ENCODE results near the gene PAX8. TPM values are rescaled to one million over a fixed set of nuclear protein-coding genes. Genes with fewer than 3 reads are reported as not detected.

Gene PAX8
- total and polyA plus RNA-seq, 2 donors (not counting 1 experiment from before 2014, with no cell fraction given): 0.45 to 0.64 TPM

DNA sequence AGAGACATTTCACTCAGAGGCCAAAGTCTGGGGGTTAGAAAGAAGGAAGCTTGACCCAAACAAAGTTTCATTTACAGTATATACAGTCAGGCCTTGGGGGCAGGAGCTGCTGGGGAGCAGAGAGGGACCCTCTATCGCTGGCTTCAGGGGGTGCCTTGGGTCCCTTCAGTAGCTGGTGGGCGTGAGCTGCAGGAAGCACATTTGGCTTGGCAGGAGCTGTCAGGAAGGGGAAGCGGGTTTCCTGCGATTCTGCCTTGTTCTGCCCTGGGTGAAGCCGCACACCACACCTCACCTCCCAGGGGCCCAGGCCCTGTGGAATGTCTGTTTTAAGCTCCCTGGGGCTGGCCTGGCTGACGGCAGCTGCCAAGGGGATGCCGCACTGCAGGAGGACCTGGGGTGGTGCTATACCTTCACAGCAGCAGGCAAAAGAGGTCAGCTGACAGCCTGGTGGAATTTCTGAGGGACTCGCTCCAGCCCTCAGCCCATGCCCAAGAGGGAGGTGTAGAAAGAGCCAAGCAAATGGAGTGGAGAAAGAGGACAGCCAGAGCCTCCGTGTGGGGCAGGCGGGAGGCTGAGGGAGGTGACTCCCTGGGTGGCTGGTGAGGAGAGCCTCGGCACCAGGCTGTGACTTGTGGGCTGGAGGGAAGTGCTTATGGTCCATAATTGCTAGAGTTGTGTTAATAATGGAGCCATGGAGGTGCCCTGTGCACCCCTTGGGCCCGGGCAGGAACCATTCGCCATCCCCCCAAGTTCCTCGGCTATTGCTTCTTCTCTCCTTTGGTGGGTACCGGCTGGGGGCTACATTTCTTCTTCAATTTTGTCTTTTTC is 61.1 kb downstream of the PAX8 start:
- peak overlapping the region; percentile 35 for H2AFZ ChIP-seq (ENCODE audit: insufficient read depth, low read depth, low read length, poor library complexity, severe bottlenecking)
- 41% methylated on average over 12 of the region's 15 CpGs for WGBS (ENCODE audit: insufficient coverage)
- ATAC-seq (ENCODE audit: low read depth): no peak
- Mint-ChIP-seq H3K27ac (no peak overlapping the region), H3K4me1 (peaks cover 15% of the 10 kb centered on the region), H3K9me3 (ENCODE audit: insufficient read depth) (no peaks in the 10 kb centered on the region), H3K4me3 (no peak overlapping the region), H3K27me3 (peaks cover 15% of the 10 kb centered on the region)
- POLR2A ChIA-PET: no interaction called here
- DNase-seq: no peak
- no peaks in the 10 kb centered on the region for H3K9me3 ChIP-seq (ENCODE audit: control extremely low read depth in 1 of 3, control insufficient read depth in 2 of 3, insufficient read depth in 1 of 3, low read length in 2 of 3)
- no peaks in the 10 kb centered on the region for H3K79me2 ChIP-seq (ENCODE audit: control insufficient read depth, insufficient read depth, low read length)
- peaks cover 0 to 19% (median 5%) of the 10 kb centered on the region in 4 experiments for H3K27me3 ChIP-seq (replicated peaks in 1 of 4; ENCODE audit: control extremely low read depth in 1 of 4, control insufficient read depth in 3 of 4, insufficient read depth in 4 of 4, low read length in 3 of 4)
- H3K4me2 ChIP-seq (replicated peaks; ENCODE audit: low read depth, low read length, poor library complexity, severe bottlenecking): peak overlapping the region; percentile 36
- H3K4me1 ChIP-seq (ENCODE audit: control insufficient read depth in 2 of 2, insufficient read depth in 2 of 2, low read length in 2 of 2): peaks cover 10 to 12% of the 10 kb centered on the region in 2 donors
- intact Hi-C loops (cut with micrococcal nuclease): no loop called here
- H3K27ac ChIP-seq (ENCODE audit: low read length in 2 of 2): no peak overlapping the region
- no peaks in the 10 kb centered on the region for H4K20me1 ChIP-seq (ENCODE audit: control insufficient read depth, insufficient read depth, low read length, poor library complexity, severe bottlenecking)
- no peak for TF ChIP-seq EZH2 (IDR thresholded peaks at IDR 0.05; ENCODE audit: borderline replicate concordance, insufficient read depth, low read depth, low read length, poor library complexity, severe bottlenecking)
- TF ChIP-seq, protein P1, sequence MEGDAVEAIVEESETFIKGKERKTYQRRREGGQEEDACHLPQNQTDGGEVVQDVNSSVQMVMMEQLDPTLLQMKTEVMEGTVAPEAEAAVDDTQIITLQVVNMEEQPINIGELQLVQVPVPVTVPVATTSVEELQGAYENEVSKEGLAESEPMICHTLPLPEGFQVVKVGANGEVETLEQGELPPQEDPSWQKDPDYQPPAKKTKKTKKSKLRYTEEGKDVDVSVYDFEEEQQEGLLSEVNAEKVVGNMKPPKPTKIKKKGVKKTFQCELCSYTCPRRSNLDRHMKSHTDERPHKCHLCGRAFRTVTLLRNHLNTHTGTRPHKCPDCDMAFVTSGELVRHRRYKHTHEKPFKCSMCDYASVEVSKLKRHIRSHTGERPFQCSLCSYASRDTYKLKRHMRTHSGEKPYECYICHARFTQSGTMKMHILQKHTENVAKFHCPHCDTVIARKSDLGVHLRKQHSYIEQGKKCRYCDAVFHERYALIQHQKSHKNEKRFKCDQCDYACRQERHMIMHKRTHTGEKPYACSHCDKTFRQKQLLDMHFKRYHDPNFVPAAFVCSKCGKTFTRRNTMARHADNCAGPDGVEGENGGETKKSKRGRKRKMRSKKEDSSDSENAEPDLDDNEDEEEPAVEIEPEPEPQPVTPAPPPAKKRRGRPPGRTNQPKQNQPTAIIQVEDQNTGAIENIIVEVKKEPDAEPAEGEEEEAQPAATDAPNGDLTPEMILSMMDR (IDR thresholded peaks at IDR 0.05): no peak
- H3K9ac ChIP-seq (ENCODE audit: low read length): no peak overlapping the region
- H3K36me3 ChIP-seq (replicated peaks in 1 of 2; ENCODE audit: control extremely low read depth in 1 of 2, control insufficient read depth in 1 of 2, extremely low read depth in 1 of 2, insufficient read depth in 2 of 2, low read length in 1 of 2): no peaks in the 10 kb centered on the region
- CTCF ChIA-PET: interaction anchor here (0.7 to 2.1 kb wide), 3 partner anchors 13 to 80 kb away, joined by 3 to 10 read pairs (median 6); no protein-coding TSS in a partner anchor
- no peak overlapping the region for H3K4me3 ChIP-seq (ENCODE audit: control extremely low read depth in 1 of 5, extremely low read depth in 1 of 5, insufficient read depth in 1 of 5, low read depth in 2 of 5, low read length in 4 of 5)

DNA sequence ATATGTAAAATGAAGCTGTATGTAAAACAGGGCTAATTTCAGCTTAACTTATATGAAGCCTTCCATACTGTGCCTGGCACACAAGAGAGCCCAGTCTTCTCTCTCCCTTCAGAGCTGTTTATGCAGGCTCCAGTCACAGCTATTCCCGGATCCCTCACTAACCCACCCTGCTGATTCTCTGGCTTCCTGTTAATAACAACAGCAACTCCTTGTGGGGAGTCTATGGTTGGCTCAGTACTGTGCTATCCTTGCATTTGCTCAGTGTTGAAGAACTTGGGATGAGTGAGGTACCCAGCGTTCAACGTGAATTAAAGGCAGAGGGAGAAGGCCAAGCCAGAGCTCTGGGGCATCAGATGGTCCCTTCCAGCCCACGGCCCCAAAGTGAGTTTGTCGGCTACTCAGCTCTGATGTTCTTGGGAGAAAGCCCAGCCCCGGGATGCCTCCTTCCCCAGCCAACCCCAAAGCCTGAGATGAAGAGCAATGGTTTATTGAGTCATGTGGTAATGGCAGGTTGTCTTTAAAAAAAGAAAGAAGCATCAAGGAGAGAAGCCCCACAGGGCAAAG is 61.7 kb downstream of the PAX8 start:
- ChIA-PET POLR2A (interaction anchor here (0.7 kb wide), 1 partner anchor 25 kb away, joined by 4 read pairs; no protein-coding TSS in a partner anchor), CTCF (interaction anchor here (0.9 to 2.1 kb wide), 4 partner anchors 13 to 80 kb away, joined by 3 to 10 read pairs (median 5); no protein-coding TSS in a partner anchor)
- H3K4me3 ChIP-seq (ENCODE audit: control extremely low read depth in 1 of 5, extremely low read depth in 1 of 5, insufficient read depth in 1 of 5, low read depth in 2 of 5, low read length in 4 of 5): no peak overlapping the region
- H3K9me3 ChIP-seq (ENCODE audit: control extremely low read depth in 1 of 3, control insufficient read depth in 2 of 3, insufficient read depth in 1 of 3, low read length in 2 of 3): no peaks in the 10 kb centered on the region
- H3K4me1 ChIP-seq (ENCODE audit: control insufficient read depth in 2 of 2, insufficient read depth in 2 of 2, low read length in 2 of 2): peaks cover 10 to 12% of the 10 kb centered on the region in 2 donors
- ATAC-seq (ENCODE audit: low read depth) (no peak), DNase-seq (no peak)
- no peak overlapping the region for H3K27ac ChIP-seq (ENCODE audit: low read length in 2 of 2)
- WGBS (ENCODE audit: insufficient coverage): 68% methylated on average over 3 of the region's 6 CpGs
- no peak for TF ChIP-seq EZH2 (IDR thresholded peaks at IDR 0.05; ENCODE audit: borderline replicate concordance, insufficient read depth, low read depth, low read length, poor library complexity, severe bottlenecking)
- TF ChIP-seq, protein P1 (IDR thresholded peaks at IDR 0.05): no peak
- no peak overlapping the region for H3K4me2 ChIP-seq (replicated peaks; ENCODE audit: low read depth, low read length, poor library complexity, severe bottlenecking)
- intact Hi-C loops (cut with micrococcal nuclease): no loop called here
- no peak overlapping the region for H3K9ac ChIP-seq (ENCODE audit: low read length)
- no peak overlapping the region for H3K27ac Mint-ChIP-seq
- peak overlapping the region; percentile 35 for H2AFZ ChIP-seq (ENCODE audit: insufficient read depth, low read depth, low read length, poor library complexity, severe bottlenecking)
- H3K4me1 Mint-ChIP-seq: peaks cover 15% of the 10 kb centered on the region
- H4K20me1 ChIP-seq (ENCODE audit: control insufficient read depth, insufficient read depth, low read length, poor library complexity, severe bottlenecking): no peaks in the 10 kb centered on the region
- H3K9me3 Mint-ChIP-seq (ENCODE audit: insufficient read depth): no peaks in the 10 kb centered on the region
- H3K4me3 Mint-ChIP-seq: no peak overlapping the region
- H3K27me3 ChIP-seq (replicated peaks in 1 of 4; ENCODE audit: control extremely low read depth in 1 of 4, control insufficient read depth in 3 of 4, insufficient read depth in 4 of 4, low read length in 3 of 4): peaks cover 0 to 21% (median 6%) of the 10 kb centered on the region in 4 experiments
- peaks cover 19% of the 10 kb centered on the region for H3K27me3 Mint-ChIP-seq
- H3K79me2 ChIP-seq (ENCODE audit: control insufficient read depth, insufficient read depth, low read length): no peaks in the 10 kb centered on the region
- H3K36me3 ChIP-seq (replicated peaks in 1 of 2; ENCODE audit: control extremely low read depth in 1 of 2, control insufficient read depth in 1 of 2, extremely low read depth in 1 of 2, insufficient read depth in 2 of 2, low read length in 1 of 2): no peaks in the 10 kb centered on the region
